ENCODE results near the gene PPM1H.

PPM1H gene

DNA sequence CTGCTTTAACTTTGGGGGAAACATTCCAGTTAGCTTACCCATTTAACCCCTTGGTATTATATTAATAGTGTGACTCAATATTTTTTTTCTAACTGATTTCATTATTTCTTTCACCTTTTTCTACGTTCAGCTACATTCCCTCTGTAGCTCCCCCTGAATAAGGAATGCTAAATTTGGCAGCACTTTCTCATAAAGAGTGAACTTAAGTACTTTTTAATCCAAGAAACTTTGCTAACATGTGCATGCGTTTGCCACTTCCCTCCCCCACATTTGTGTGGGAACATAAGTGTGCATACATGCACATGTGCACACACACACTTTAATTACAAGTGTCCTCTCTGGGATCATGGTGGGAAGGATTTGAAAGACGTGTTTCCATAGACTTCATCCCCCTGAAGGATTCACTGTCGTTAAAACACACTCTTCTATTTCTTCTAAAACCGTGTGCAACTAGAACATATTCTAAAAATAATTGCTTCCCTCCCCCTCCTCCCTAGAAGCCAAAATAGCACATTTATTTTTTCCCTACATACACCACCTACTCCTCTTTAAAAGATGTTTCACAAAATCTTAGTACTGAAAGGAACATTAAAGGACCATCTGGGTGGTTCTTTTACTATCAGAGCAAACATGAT is 142.6 kb downstream of the PPM1H start:
- no peak for DNase-seq

DNA sequence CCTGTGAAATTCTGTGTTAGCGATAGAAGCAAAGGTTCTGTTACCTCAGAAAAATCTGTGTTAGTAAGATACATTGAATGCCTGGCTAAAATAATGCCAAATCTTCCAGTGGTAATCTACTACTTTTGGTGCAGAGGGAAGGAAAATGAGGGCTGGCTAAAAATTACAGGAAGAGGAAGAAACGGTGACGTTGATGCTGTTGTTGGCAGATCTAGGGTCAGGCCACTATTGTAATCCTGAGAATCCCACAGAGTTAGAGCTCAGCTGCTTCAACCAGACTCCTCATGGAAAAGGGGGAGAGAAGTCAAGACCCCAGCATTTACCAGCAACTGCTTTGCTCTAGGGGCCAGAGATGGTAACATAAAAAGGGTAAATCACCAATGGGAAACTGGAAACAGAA is 145.1 kb downstream of the PPM1H start:
- no peak for DNase-seq

DNA sequence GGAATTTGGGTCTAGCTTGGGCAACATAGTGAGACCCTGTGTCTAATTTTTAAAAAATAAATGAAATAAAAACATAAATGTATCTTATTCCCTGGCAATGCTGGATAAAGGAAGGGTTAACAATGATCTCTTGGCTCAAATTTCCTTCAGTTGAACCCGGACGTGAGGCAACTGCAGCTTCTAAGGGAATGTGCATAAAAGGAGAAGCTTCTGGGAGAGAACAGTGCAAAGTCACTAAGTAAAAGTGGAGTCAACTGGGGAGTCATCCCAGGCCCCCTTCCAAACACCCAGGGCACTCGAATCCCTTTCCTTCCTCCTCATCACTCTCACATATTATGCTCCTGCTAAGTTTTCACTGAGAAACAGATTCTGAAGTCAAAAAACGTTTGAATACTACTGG is 147.3 kb downstream of the PPM1H start:
- DNase-seq = no peak

DNA sequence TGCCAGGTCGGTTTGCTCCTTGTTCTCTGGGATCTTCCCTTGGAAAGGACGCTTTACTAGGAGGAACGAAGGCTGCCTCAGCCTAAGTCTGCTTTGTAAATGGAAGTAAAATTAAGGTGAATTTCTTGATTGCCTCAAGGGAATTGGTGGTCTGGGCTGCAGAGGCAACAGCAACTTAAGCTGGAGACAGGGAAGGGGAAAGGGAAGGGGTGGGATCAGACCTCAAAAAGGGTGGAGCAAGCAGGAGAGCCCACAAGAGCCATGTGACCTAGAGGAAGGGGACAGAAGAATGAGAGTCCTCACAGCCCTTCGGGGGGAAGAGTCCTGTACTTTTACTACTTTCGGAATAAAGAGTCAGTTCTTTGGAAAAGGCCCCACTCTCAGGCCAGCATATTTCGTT is 147.9 kb downstream of the PPM1H start:
- DNase-seq = no peak

DNA sequence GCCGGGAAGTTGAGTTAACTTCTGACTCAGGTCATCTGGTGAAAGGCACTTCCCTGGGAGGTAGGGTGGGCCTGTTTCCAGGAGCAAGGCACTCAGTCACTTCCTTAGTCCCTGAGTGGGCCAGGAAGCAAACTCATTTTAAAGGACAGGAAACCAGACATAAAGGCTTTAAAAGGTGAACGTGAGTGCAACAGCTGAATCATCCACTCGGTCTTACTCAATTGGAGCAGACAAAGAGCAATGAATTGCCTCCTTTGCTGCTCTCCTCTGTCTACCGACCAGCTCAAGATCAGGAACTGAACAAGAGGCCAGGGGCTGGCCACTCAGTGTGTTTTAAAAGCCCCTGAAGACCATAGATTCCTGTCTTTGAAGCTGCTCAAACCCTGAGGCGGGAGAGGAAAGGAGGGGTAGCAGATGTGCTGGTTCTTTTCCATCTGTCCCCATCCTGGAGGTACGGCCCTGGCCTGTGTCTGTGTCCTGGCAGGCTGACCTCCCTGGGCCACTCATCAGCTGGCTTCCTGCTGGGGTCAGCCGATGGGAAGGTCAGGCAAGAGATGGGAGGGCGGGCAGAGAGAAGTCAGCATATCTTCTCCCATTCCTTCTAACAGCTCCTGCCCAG is 148.9 kb downstream of the PPM1H start:
- DNase-seq = no peak

DNA sequence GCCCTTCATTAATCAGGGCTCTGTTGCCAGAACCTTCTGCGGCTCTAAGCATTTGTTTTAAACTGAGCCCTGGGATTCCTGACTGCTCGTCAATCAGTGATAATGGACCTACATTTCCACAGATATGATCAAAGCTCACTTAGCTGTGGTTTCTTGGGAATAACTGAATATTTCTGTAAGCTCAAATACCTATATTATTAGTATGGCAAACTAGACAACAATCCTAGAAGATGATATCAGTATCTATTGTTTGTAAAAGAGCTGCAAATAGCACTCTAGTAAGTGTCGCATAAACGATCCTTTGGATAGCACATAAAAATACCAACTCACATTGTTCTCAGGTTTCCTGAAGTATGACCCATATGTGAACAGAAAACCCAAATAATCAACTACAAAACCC is 150.4 kb downstream of the PPM1H start:
- DNase-seq = no peak

DNA sequence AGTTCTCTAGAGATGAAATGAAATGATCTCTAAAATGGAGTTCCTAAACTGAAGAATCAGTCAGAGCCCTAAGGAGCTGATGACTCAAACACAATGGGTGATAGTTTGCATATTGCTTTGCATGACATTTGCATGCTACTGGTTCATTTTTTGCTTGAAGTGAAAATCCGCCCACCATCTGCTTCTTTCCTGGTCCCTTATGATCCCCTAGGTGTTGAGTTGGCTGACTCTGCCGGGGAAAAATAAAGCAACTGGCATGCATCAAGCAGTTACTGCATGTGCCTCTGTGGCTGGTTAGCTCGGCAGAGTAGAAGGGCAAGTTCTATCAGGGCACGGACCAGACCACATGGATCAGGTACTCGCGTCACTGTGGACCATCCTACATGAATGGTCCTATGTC is 151.1 kb downstream of the PPM1H start:
- no peak for DNase-seq

DNA sequence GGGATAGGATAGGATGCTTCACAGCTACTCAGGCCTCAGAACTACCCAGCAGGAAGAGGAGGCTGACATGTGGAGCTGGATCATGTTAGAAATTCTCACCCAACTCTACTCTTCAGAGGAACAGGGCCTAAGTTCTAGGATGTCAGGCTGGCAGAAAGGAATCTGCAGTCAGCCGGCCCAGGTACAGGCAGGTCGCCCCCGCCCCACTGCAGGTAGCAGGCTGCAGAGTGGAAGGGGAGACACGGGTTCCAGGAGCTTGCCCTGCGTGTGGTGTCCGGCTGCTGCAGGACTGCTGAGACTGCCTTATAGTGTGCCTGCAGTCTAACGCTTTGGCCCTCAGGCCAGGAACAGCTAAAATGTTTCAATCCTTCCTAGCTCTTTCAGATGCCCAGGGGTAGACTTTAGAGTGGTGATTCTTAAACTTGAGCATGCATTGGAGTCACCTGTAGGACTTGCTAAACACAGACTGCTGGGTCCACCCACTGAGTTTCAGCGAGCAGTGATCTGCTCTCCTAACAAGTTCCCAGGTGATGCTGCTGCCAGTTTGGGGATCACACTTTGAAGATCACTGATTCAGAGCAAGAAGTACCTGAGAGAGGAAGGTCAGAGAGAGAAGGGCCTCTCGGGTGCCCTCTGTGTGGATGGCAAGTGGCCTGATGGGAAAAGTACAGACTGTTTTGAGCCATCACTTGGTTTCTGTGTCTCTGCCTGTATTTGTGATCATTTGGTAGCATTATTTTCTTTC is 153.6 kb downstream of the PPM1H start:
- DNase-seq = no peak

DNA sequence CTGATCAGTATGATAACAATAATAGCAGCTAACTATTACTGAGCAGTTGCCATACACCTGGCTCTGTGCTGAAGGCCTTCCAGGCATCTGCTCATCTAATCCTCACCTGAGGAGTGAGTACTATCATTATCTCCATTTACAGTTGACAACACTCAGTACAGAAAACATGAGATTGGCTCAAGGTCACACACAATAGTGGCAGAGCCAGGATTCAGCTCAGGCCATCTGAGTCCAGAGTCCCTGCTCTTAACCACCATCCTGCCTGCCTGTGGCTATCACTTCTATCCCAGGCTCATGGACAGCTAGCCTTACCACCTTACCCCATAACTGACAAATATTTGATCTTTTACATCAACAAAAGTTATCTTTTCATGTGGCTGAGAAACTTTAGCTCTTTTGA is 155.5 kb downstream of the PPM1H start:
- no peak for DNase-seq

DNA sequence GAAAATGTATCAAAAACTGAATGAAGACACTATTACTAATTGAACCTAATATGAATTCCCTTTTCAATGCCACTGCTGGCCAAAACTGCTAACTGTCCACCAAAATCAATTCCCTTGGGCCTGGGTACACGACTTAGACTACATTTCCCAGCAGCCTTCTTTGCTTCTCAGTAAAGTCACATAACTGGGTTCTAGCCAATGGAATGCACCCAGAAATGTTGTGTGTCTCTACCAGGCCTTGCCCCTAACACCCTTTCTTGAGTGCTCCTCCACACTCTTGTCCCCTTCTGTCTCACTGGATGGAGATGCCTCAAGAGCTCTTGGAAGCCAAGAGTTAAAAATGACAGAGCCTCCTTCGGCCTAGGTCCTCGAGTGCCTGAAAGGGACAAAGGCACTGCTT is 156.8 kb downstream of the PPM1H start:
- no peak for DNase-seq

DNA sequence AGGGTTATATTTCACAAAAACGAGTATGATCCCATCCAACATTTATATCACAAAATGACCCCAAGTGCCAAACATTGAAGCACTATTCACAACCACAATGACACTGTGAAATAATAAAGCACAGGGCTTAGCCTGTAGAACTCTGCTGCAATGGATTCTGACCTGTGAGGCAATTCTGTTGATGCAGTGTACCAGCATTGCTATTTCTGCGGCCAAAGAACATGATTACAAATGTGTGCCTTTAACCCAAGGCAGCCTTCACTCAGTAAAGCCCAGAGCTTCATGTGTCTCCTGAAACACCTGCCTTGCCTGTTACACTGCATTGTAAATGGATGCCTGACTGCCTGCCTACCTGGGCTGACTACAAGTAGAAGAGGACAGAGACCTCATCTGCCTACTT is 158.0 kb downstream of the PPM1H start:
- no peak for DNase-seq

DNA sequence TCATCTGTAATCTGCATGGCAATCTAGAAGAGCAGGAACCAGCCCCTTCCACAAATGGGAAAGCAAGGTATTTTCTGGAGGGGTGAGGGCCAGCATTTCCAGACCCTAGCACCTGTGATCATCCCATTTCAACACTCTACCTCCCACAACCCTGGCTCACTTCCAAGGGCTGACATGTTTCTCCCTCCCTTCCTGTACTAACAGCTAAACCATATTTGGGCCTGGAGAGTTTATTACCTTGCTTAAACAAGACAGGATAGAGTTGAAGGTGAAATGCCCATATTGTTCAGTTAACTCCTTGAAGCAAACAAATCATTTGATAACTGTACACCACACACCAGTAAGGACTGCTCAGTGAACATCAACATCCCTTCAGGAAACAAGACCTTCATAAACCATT is 158.4 kb downstream of the PPM1H start:
- no peak for DNase-seq

DNA sequence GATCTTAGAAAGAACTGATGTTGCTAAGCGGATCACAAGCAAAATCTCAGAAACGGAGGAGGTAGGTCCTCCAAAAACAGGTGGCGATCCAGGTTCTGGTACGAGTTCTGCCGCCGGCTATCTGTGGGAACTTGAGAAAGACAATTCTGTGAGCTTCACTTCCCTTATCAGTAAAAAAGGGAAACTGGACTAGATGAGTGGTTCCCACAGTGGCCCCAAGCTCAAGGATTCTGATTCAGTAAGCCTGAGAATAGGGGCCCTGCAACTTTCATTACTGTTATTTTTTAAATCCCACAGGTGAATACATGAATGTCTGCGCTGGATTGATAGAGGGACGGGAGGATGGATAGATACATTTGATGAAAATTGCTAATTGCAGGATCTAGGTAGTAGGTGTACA is 160.2 kb downstream of the PPM1H start:
- no peak for DNase-seq

DNA sequence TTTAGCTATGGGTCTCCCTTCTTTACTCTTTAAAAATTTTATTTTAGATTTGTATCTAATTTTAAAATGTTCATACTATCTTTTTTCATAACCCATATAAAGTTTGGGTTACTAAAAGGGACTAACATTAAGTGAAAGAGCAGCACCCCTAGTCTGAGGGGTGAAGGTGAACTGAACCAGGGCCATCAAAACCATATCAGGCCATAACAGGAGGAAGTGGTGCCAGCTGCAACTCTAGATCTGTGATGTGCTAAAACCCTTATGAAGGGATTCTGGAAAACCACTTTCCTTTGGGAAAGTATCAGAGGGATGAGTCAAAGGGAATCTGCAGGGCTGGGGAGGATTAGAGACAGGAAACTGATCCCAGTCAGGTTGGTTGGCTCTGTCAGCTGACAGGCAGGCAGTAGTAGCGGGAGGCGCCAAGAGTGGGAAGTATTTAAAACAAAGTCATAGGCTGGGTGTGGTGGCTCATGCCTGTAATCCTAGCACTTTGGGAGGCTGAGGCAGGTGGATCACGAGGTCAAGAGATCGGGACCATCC is 162.5 kb downstream of the PPM1H start:
- no peak for DNase-seq

DNA sequence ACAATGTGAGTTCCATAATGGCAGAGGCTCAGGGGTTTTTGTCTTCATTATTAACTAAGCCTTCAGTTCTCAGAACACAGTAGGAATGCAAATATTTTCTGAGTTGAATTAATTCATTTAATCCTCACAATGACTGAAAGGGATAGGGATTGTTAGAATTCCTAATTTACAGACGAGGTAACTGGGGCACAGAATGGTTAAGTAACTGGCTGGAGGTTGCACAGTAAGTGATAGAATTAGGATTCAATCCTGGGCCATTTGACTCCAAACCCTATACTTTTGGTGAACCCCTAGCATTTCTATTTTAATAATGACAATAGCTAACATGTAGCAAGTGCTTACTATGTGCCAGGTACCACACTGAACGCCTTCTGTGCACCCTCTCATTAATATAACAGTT is 163.1 kb downstream of the PPM1H start:
- no peak for DNase-seq

DNA sequence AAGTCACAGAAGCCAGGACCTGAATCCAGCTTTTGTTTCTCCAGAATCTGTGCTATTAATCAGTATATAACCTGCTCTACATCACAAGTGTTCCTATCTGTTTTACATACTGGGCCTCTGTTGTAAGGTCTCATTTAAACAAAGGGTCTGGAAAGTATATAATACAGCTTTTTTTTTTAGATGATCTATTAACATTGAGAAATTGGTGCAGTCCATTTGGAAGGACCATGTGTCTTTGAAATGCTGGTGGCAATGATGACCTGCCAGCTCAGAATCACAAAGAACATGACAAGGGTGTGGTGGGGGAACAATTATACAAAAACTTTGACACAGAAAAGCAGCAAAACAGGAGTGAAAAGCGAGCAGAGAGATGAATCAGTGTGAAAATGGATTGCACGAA is 164.6 kb downstream of the PPM1H start:
- no peak for DNase-seq

DNA sequence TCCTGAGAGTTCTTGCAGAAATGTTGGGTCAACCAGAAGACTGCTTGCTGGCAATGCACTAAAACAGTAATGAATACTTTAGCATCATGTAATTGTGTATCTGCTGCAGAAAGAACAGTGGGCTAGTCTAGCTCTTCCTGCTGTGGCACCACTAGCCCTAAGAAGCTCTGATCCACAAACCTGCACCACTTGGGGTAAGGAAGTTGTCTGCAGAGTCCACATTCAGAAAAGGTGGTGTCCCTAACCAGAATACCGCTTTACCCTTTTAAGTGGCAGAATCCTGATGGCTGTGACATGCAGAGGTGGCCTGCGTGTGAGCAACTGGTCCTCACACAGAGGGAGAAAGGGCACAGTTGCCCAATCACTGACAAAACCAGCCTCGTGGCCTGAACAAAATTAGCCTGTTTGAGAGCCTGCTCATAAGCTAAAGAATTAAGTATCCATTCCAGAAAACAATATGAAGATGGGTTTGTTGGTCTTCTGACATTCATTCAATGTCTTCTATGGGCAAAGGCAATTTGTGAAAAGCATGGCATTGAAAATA is 165.8 kb downstream of the PPM1H start:
- DNase-seq = no peak

DNA sequence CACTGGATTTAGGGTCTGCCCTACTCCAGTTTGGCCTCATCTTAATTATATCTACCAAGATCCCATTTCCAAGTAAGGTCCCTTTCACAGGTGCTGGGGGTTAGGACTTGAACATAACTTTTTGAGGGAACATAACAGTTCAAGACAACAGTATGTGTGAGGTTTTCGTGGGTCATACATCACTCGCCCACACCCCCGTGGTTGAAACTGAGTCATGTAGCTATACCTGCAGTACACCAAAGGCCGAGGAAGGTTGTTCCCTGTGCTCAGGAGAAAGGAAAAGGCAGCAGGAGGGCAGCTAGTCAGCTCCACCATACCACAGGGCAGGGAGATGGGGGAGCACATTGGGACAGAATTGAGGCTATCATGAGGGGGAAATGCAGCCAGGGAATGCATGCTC is 167.0 kb downstream of the PPM1H start:
- no peak for DNase-seq

DNA sequence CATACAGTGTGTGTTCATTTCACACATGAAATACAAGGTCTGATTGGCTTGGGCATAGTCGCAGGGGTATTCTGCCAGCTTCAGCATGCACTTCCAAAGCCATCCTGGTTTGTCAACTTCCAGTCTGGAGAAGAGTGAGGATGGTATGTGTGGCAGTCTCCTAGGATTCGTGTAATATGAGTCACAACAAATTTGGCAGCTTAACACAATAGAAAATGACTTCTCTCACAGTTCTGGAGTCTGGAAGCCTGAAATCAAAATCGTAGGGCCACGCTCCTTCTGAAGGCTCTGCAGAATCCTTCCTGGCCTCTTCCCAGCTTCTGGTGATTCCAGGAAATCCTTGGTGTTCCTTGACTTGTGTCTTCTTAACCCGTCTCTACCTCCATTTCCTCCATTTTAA is 167.5 kb downstream of the PPM1H start:
- DNase-seq = no peak

DNA sequence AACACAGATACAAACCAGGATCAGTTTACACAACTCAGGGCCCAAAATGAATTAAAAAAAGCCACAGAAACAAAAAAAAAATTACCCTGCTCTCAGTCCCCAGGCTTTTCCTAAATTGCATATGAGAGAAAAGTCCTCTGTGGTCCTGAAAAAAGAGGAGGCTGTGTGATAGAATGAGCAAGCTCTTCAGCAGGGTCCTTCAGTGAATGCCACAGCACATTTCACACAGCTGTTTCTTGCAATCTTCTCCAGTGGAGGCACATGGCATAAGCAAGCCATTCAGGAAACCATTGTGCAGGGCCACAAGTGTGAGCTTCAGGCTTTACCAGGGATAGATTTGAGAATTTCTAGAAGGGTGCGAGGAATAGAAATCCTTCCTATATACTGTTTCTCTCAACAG is 168.5 kb downstream of the PPM1H start:
- no peak for DNase-seq

DNA sequence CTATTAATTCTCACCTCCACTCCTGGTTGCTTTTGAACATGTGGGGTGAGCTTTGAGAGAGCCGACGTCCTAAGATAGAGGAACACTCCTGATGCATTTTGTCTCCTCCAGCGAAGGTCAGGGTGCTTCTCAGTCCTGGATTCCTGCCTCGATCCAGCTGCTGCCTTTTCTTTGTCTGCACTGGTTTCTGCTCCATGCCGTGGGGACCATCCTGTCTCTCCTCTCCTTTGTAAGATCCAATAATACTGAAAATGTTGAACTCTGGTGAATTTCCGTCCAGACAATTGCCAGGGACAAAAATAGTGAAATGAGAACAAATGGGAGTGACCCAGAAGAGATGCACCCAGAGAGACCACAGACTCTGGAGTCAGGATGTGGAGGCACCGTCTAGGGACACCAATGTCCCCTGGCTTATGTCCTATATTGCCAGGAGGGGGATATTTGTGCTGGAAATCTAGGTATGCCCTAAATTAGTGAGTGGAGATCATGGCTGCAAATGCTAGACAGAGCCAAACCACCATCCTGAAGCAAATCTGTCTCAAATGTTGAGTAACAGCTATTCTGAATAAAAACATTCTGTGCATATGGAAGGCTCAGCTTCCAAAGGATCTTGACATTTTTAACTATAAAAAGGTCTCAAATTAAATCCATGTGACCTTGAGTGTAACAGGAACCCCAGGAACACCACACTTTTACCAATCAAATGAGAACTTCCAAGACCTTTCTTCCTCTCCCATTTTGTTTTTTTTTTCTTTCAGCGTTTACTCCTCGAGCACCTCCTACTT is 170.9 kb downstream of the PPM1H start:
- no peak for DNase-seq

DNA sequence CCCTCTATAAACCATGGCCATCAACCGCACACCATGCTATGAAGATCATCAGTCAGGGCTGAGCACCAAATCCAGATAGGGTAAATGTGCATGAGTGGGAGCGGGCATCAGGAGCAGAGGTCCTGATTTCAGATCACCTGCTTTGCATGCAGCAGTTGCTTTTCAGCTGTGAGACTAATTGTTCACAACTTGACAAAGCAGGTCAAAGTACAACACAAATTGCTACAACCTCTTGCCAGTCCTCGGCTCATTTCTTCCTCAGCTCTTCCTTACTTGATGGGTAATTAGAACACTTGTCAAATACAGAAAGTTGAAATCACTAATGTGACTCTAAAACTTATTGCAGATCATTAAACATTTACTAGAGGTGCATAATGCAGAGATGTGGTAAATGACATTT is 171.6 kb downstream of the PPM1H start:
- no peak for DNase-seq

DNA sequence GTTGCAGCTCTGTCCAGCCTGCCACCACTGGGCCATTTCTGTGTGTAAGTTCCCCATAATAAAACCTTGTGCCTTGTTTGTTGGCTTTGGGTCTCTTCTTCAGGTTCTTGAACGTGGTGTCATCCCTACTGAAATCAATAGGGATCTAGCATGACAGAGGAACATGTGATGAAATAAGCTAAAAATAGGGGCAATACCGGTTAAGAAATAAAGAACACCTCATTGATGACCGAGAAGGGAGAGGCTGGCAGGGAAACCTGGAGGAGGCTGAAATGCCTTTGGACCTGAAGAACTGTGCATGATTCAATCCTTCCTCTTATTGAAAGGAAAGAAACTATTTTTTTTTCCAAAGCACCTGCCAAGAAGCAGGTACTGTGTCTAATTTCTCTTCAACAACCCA is 172.3 kb downstream of the PPM1H start:
- no peak for DNase-seq
